NCI-H1436 (cell line): ENCODE results near the gene THADA.
"Not testable (repeated sequence)": the region's sequence is repeated elsewhere in the genome, so short reads cannot be mapped to it uniquely, and the experiment has no call there.

Source experiments
- DNase-seq: peaks from one replicate; lab custom pipeline; 2025; lab: John Stamatoyannopoulos, UW

The THADA gene

DNA sequence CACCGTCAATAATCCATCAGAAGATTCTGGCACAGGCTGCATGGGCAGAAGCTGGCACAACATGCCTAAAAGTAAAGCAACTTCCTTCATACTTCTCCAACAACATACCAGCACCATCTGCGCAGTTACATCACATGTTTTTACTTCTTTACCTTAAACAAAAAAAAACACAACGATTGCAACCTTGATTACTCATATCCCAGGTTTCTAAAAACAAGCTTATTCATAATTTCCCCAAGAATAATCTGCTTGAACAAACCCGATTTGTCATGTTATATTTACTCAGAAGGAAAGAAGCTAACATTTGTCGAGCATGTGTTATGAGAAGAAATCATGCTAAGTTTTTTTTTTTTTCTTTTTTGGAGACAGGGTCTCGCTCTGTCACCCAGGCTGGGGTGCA lies 54.7 kb downstream of the THADA start:
- no peak for DNase-seq

- DNase-seq = no peak
Measured at GRCh38 chr2:43540021-43540779, 55.6 kb downstream of the THADA start.

DNA sequence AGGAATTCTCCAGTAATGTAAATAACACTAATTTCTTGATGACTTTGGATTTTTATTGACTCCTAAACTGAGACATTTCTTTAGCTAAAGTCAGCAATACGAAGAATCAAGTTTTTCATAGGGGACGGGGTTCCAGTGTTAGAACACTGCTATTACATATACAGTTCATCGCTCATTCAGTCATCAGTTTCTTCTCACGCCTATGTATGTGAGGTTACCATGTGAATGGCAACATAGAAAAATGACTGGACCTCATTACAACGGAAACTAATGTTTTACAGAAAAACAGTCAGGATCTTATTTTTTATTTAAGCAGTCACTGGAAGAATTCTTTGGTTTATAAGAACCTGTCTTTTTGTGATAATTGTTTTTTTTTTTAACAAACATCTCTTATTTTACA lies 56.4 kb downstream of the THADA start:
- DNase-seq = no peak

- no peak for DNase-seq
Measured at GRCh38 chr2:43538034-43538670, 57.7 kb downstream of the THADA start.

DNA sequence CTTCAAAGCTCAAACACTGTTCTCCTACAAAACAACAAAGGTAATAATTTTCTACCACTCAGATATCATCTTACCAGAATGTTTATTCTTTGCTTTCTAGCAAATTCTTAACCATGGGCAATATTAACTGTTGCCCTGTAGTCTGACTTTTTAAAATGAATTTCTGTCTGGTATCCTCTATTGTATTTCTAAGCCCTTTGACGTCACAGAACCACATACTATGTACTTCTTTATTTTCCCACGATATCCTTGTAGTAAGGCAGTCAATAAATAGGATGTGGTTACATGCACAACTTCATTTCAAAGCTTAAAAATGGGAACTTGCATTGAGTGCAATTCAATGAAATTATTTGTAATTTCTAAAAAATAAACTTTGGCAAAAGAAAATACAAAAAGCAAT lies 58.7 kb downstream of the THADA start:
- DNase-seq = no peak

GRCh38 chr2:43534569-43534968 lies 61.3 kb downstream of the THADA start:
- DNase-seq = no peak

DNA sequence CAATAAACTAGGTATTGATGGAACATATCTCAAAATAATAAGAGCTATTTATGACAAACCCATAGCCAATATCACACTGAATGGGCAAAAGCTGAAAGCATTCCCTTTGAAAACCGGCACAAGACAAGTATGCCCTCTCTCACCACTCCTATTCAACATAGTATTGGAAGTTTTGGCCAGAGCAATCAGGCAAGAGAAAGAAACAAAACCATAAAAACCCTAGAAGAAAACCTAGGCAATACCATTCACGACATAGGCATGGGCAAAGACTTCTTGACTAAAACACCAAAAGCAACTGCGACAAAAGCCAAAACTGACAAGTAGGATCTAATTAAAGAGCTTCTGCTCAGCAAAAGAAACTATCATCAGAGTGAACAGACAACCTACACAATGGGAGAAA lies 63.3 kb downstream of the THADA start:
- DNase-seq = not testable (repeated sequence)

GRCh38 chr2:43531251-43531650 lies 64.6 kb downstream of the THADA start:
- DNase-seq = no peak

DNA sequence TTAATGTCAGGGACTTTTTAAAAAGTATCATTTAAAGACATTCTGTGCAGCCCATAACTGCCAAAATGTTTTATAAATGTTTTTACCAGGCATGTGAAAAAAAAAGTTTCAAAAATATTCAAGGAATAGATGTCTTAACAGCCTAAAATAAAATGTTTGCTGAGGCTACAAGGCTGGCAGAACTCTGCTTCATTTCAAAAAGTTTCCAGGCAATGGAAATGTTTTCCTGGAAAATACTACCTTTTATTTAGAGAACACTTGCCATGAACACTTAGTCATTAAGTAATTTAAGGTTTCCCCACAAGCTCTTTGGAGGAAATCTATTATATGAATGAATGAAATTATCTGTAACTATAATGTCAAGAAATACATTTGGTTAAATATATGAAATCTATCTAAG lies 68.8 kb downstream of the THADA start:
- no peak for DNase-seq

GRCh38 chr2:43525506-43525905 lies 70.3 kb downstream of the THADA start:
- no peak for DNase-seq

DNA sequence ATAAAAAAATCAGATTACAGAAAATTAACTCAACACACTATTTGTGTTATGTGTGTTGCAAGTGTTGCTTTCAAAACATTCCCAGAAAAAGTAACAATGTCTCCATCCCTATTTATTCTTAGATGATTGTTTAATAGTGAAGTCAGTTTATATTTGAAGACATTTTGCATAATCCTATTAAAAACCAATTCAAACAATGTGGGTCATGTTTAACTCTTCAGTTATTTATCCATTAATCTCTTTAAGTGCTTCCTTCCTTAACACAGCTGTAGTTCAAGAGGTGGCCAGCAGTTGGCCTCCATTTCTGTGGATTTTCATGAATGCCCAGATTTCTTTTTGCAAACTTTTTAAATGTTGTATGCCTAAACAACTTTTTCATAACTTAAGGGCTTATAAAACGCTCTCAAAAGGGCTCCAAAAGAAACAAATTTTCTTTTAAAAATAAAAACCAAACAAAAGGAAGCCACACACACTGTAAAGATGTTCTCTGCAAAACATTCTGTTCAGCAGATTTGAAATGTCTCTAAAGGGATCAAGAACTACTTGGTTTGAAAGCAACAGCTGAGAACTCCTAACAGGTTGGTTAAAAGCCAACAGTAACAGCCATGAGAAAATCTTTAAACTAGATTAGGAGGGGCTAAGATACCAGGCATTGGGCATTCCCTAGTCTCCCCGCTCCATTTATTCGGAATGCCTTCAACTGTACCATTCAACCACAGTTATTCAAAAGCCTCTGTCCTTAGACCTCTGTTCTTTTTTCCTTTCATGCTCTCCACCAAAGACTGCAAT lies 71.5 kb downstream of the THADA start:
- no peak for DNase-seq

GRCh38 chr2:43522177-43522576 lies 73.7 kb downstream of the THADA start:
- no peak for DNase-seq

- no peak for DNase-seq
Measured at GRCh38 chr2:43521568-43521967, 74.3 kb downstream of the THADA start.

DNA sequence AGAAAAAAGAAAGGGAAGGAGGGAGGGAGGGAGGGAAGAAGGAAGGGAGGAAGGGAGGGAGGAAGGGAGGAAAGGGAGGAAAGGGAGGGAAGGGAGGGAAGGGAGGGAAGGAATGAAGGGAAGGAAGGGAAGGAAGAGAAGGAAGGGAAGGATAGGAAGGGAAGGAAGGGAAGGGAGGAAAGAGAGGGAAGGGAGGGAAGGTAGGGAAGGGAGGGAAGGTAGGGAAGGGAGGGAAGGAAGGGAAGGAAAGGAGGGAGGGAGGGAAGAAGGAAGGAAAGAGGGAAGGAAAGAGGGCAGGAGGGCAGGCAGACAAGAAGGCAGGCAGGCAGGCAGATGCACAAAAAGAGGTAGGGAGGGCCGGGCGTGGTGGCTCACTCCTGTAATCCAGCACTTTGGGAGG lies 74.9 kb downstream of the THADA start:
- no peak for DNase-seq

GRCh38 chr2:43519643-43520221 lies 76.1 kb downstream of the THADA start:
- DNase-seq = no peak

- no peak for DNase-seq
Measured at GRCh38 chr2:43518718-43519117, 77.1 kb downstream of the THADA start.

DNA sequence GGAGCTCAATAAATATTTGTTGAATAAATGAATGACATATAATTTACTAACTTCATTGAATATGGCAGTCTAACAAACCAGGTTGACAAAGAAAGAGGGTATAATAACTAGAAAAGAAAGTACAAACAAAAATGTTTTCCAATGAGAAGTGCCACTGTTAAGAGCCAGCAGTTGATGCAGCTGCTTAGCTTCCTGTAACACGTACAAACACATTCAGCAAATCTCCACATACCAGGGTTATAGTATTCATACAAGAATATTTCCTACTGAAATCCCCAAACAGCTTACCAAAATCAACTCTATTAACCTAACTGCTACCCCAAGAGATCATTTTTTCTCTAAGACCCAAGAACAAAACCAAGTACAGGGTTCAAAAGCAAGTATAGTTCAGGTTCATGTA lies 77.7 kb downstream of the THADA start:
- no peak for DNase-seq

- no peak for DNase-seq
Measured at GRCh38 chr2:43515807-43516497, 79.9 kb downstream of the THADA start.

DNA sequence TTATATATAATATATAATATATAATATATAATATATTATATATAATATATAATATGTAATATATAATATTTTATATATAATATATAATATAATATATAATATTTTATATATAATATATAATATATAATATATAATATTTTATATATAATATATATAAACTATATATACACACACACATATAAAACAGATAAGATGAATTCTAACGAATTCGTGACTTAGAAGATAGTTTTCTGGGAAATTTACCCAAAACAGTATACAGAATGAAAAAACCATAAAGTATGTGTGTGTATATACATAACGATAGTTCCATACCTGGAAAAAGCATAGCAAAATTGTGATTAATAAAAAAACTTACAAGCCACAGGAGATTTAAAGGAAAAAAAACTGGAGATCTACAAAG lies 80.6 kb downstream of the THADA start:
- DNase-seq = no peak

DNA sequence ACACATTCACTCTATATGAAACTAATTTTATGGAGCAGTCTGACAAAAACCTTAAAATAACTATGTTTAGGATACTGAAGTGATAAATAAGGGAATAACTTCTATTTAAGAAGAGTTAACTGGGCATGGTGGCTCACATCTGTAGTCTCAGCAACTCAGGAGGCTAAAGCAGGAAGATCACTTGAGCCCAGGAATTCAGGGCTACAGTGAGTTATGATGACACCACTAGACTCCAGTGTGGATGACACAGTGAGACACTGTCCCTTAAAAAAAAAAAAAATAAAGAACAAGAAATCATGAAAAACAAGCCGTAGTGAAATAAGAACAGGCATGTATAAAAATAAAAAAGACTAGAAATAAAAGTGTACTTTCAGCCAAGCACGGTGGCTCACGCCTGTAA lies 82.0 kb downstream of the THADA start:
- DNase-seq = no peak

- DNase-seq = no peak
Measured at GRCh38 chr2:43513216-43513615, 82.6 kb downstream of the THADA start.

GRCh38 chr2:43511199-43511598 lies 84.6 kb downstream of the THADA start:
- no peak for DNase-seq
